Myocyte (in vitro differentiated cells): ENCODE data around the gene PCDHGC5. TPM values are rescaled to one million over a fixed set of nuclear protein-coding genes. Genes with fewer than 3 reads are reported as not detected.

Source experiments
- DNase-seq: peaks from one replicate; pipeline ENCODE4 v3.0.0-alpha.2; 2012; ENCODE audit warnings: low read depth
- total RNA-seq: library from RNA; depleted of rRNA; stranded (reverse); fragments of >200 nt; gene quantifications from 2 replicates; pipeline ENCODE4 v1.2.3, GENCODE V29; 2014

PCDHGC5 gene
- total RNA-seq, 1 donor from 2014 or later = 2.6 TPM

- peak; percentile 28 for DNase-seq
Observed at GRCh38 chr5:141528291-141528984, 39.6 kb downstream of the PCDHGC5 start.

DNA sequence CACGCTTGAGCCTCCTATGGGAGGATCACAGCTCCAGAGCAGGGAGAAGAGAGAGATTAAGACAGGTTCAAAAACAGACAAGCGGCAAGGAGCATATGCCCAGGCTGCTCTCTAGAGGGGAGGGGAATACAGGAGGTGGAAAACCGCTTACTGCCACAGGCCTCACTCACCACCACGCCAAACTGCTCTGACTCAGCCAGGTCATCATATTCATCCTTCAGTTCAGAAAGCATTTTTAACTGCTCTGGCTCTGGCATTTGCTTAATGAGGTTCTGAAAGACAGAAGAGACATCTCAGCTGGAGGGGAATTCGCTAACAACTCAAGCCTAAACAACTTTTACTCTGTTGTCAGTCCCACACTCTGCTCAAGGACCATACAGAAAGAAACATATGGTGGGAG is 40.1 kb downstream of the PCDHGC5 start:
- peak; percentile 84 for DNase-seq

DNA sequence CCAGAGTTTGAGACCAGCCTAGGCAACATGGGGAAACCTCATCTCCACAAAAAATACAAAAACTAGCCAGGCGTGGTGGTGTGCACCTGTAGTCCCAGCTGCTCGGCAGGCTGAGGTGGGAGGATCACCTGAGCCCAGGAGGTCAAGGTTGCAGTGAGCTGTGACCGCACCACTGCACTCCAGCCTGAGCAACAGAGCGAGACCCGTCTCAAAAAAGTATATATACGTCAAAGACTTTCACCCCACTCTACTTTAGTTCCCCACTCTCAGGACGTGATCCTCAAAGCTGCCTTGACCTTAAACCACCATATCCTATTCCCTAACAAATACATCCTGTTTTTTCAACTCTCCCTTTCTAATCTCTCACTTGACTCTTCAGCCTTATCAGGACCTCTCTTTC is 41.0 kb downstream of the PCDHGC5 start:
- no peak for DNase-seq

GRCh38 chr5:141532726-141533125 is 43.8 kb downstream of the PCDHGC5 start:
- DNase-seq = no peak

GRCh38 chr5:141533897-141534296 is 45.0 kb downstream of the PCDHGC5 start:
- DNase-seq = no peak

DNA sequence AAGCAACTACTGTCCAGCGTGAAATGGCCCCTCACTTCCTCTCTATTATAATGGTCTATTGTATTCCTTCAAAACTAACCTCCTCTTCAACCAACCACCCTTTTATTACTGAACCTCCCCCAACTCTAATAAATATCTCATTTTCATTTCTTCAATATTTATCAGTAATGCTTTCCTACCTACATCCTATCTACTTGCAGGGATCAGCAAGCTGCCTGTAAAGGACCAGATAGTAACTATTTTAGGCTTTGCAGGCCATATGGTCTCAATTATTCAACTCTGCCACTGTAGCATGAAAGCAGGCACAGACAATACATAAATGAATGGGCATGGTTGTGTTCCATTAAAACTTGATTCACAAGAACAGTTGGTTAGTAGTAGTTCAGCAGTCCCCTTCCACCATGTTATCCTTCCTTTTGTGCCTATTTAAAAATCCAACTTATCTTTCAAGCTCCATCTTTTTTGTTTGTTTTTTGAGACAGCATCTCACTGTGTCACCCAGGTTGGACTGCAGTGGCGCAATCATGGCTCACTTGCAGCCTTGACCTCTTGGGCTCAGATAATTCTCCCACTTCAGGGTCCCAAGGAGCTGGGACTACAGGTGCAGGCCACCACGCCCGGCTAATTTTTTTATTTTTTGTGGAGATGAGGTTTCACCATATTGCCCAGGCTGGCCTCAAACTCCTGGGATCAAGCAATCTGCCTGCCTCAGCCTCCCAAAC is 45.8 kb downstream of the PCDHGC5 start:
- no peak for DNase-seq

Other genes with a start within 250 kb of the PCDHGC5 start
- gene PCDHB15, start 243.7 kb upstream of the PCDHGC5 start, total RNA-seq = 3.1 and 4.6 TPM in 2 replicates
- gene SLC25A2, start 185.0 kb upstream of the PCDHGC5 start, total RNA-seq = 0.43 and 0.62 TPM in 2 replicates
- gene TAF7, start 168.3 kb upstream of the PCDHGC5 start, total RNA-seq = 97.0 and 116 TPM in 2 replicates
- gene PCDHGA1, start 158.6 kb upstream of the PCDHGC5 start, total RNA-seq = 5.2 and 5.9 TPM in 2 replicates
- 0.94 and 1.1 TPM in 2 replicates for gene PCDHGA2, start 150.3 kb upstream of the PCDHGC5 start, total RNA-seq
- gene PCDHGA3, start 145.3 kb upstream of the PCDHGC5 start, total RNA-seq = 0.48 and 0.57 TPM in 2 replicates
- gene PCDHGB1, start 139.0 kb upstream of the PCDHGC5 start, total RNA-seq = 8.7 and 9.8 TPM in 2 replicates
- gene PCDHGA4, start 134.1 kb upstream of the PCDHGC5 start, total RNA-seq = 2.9 and 3.3 TPM in 2 replicates
- 14.0 and 14.5 TPM in 2 replicates for gene PCDHGB2, start 129.1 kb upstream of the PCDHGC5 start, total RNA-seq
- gene PCDHGA5, start 124.9 kb upstream of the PCDHGC5 start, total RNA-seq = 1.7 and 2.2 TPM in 2 replicates
- gene PCDHGB3, start 118.8 kb upstream of the PCDHGC5 start, total RNA-seq = 1.8 TPM in 2 replicates
- gene PCDHGA6, start 115.2 kb upstream of the PCDHGC5 start, total RNA-seq = 0.88 and 1.8 TPM in 2 replicates
- 1.1 and 2.3 TPM in 2 replicates for gene PCDHGA7, start 106.3 kb upstream of the PCDHGC5 start, total RNA-seq
- gene PCDHGB4, start 101.4 kb upstream of the PCDHGC5 start, total RNA-seq = 1.1 and 2.2 TPM in 2 replicates
- 1.6 and 2.2 TPM in 2 replicates for gene PCDHGA8, start 96.4 kb upstream of the PCDHGC5 start, total RNA-seq
- 0.47 and 1.4 TPM in 2 replicates for gene PCDHGB5, start 91.1 kb upstream of the PCDHGC5 start, total RNA-seq
- gene PCDHGA9, start 86.3 kb upstream of the PCDHGC5 start, total RNA-seq = 0.88 and 1.7 TPM in 2 replicates
- 0.78 and 0.96 TPM in 2 replicates for gene PCDHGB6, start 81.1 kb upstream of the PCDHGC5 start, total RNA-seq
- 32.1 and 35.7 TPM in 2 replicates for gene PCDHGA10, start 76.1 kb upstream of the PCDHGC5 start, total RNA-seq
- gene PCDHGB7, start 71.4 kb upstream of the PCDHGC5 start, total RNA-seq = 1.4 and 3.4 TPM in 2 replicates
- 2.0 and 2.1 TPM in 2 replicates for gene PCDHGA11, start 68.0 kb upstream of the PCDHGC5 start, total RNA-seq
- gene PCDHGA12, start 58.6 kb upstream of the PCDHGC5 start, total RNA-seq = 4.3 and 4.6 TPM in 2 replicates
- 137 and 170 TPM in 2 replicates for gene PCDHGC3, start 13.1 kb upstream of the PCDHGC5 start, total RNA-seq
- 2.0 and 3.6 TPM in 2 replicates for gene PCDHGC4, start 4.1 kb upstream of the PCDHGC5 start, total RNA-seq
- gene DIAPH1, start 129.9 kb downstream of the PCDHGC5 start, total RNA-seq = 13.2 and 25.4 TPM in 2 replicates
- 38.5 and 40.0 TPM in 2 replicates for gene HDAC3, start 147.8 kb downstream of the PCDHGC5 start, total RNA-seq
- gene RELL2, start 147.9 kb downstream of the PCDHGC5 start, total RNA-seq = 2.2 and 3.3 TPM in 2 replicates
- 2.0 and 7.9 TPM in 2 replicates for gene FCHSD1, start 162.3 kb downstream of the PCDHGC5 start, total RNA-seq
- 0.16 and 0.47 TPM in 2 replicates for gene ARAP3, start 193.1 kb downstream of the PCDHGC5 start, total RNA-seq